Fibroblast of lung (primary cell): Measurements from ENCODE around the gene RPL22. TPM values are rescaled to one million over a fixed set of nuclear protein-coding genes. Genes with fewer than 3 reads are reported as not detected.

Experiments used
- DNase-seq, 2 donors: peaks; one replicate each; pipeline versions ENCODE4 v3.0.0 to v3.0.0-alpha.2; 2010; ENCODE audit warnings: low read depth in 2 of 2
- H2AFZ ChIP-seq: 2 replicates; pipeline ENCODE4 v1.5.1; 2012; ENCODE audit warnings: low read length, control low read depth, inconsistent platforms
- H3K27ac ChIP-seq: 2 replicates; pipeline ENCODE4 v1.5.1; 2011; ENCODE audit warnings: low read length, control low read depth; ENCODE audit not compliant: insufficient read depth
- H3K27me3 ChIP-seq: 2 replicates; pipeline ENCODE4 v1.5.1; 2011; ENCODE audit warnings: mild to moderate bottlenecking, low read length; ENCODE audit not compliant: control insufficient read depth, insufficient read depth
- H3K36me3 ChIP-seq: 2 replicates; pipeline ENCODE4 v1.5.1; 2011; ENCODE audit warnings: low read length; ENCODE audit not compliant: control insufficient read depth, insufficient read depth
- H3K4me1 ChIP-seq: 2 replicates; pipeline ENCODE4 v1.5.1; 2011; ENCODE audit warnings: low read length; ENCODE audit not compliant: control insufficient read depth, insufficient read depth; ENCODE audit errors: extremely low read depth
- H3K4me2 ChIP-seq: 2 replicates; pipeline ENCODE4 v1.5.1; 2011; ENCODE audit warnings: low read length, control low read depth; ENCODE audit not compliant: insufficient read depth; ENCODE audit errors: extremely low read depth
- H3K4me3 ChIP-seq, 4 experiments: fragments of 200-600 bp in 1 of 4; sonication (generic) in 1 of 4; replicated peaks in 1 of 4; 2 replicates each; pipeline ENCODE4 v1.5.1; 2011 to 2016; ENCODE audit warnings: low read length in 4 of 4, low read depth in 3 of 4, mild to moderate bottlenecking in 3 of 4, control low read depth in 2 of 4, inconsistent platforms in 1 of 4, mixed read lengths in 1 of 4; ENCODE audit not compliant: insufficient read depth in 1 of 4; ENCODE audit errors: control extremely low read depth in 1 of 4
- H3K79me2 ChIP-seq: 2 replicates; pipeline ENCODE4 v1.5.1; 2012; ENCODE audit warnings: mild to moderate bottlenecking, low read length, inconsistent platforms; ENCODE audit not compliant: control insufficient read depth, insufficient read depth
- H3K9ac ChIP-seq: 2 replicates; pipeline ENCODE4 v1.5.1; 2011; ENCODE audit warnings: mild to moderate bottlenecking, low read length, control low read depth; ENCODE audit not compliant: insufficient read depth
- H3K9me3 ChIP-seq: 2 replicates; pipeline ENCODE4 v1.5.1; 2012; ENCODE audit warnings: low read depth, low read length; ENCODE audit not compliant: control insufficient read depth, insufficient read depth
- H4K20me1 ChIP-seq: 2 replicates; pipeline ENCODE4 v1.5.1; 2011; ENCODE audit warnings: low read length; ENCODE audit not compliant: control insufficient read depth, insufficient read depth; ENCODE audit errors: extremely low read depth
- CTCF ChIP-seq, 2 donors: IDR thresholded peaks in 1 of 2; conservative IDR thresholded peaks in 1 of 2; 1 replicate in 1 of 2; 2 replicates in 1 of 2; pipeline ENCODE4 v1.5.1; 2011 to 2012; ENCODE audit warnings: low read length in 2 of 2, control low read depth in 1 of 2, inconsistent platforms in 1 of 2, low read depth in 1 of 2, mild to moderate bottlenecking in 1 of 2
- EZH2 ChIP-seq: IDR thresholded peaks from 2 replicates; pipeline ENCODE4 v1.5.1; 2012; ENCODE audit warnings: low read length, control low read depth, mild to moderate bottlenecking; ENCODE audit errors: missing control alignments
- polyA plus RNA-seq, 2 donors: library from polyadenylated mRNA; depleted of rRNA in 1 of 2; stranded (reverse) in 1 of 2; unstranded in 1 of 2; fragments of >200 nt; gene quantifications; 2 replicates each; pipeline ENCODE4 v1.2.1, GENCODE V29; 2011 to 2012; ENCODE audit warnings: missing spikeins in 1 of 2
- total RNA-seq: library from RNA; depleted of rRNA; stranded (reverse); fragments of >200 nt; gene quantifications from 2 replicates; pipeline ENCODE4 v1.2.1, GENCODE V29; 2014

The RPL22 gene
- total and polyA plus RNA-seq, 2 donors (not counting 1 experiment from before 2014, with no cell fraction given): 159 to 369 TPM

DNA sequence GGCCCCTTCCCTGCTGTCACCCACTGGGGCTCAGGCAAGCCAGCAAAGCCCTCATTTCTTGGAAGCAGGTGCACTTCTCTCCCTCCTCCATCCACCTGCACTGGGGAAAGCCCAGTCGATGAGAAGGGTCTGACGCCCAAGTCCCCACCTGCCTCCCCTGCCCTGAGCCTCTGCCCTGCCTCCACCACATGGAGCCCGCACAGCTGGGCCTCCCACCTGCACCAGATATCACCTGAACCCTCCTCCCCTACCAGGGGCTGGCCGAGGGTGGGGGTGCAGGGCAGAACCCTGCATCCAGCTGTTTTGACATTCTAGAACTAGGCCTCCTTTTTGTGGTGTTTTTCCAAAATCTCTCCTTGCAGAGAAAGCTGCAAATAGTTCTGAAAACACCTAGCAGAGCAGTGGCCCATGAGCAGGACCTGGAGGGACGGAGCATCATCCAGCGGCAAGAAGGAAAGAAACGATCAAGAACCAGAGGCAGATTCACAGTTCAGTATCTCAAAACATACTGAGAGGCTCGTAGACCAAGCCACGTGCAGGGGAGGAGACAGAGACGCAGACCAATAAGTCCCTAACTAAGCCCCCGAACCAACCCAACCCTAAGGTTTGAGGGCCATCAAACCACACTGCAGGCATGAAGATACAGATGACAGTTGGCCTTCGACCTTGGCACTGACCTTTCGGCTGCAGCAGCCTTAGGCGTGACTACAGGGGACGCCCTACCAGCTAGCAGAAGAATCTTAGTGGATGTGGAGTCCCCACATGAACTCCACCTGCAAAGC lies 36.0 kb downstream of the RPL22 start:
- H3K9me3 ChIP-seq: no peaks in the 10 kb centered on the region
- no peaks in the 10 kb centered on the region for H4K20me1 ChIP-seq
- H3K4me1 ChIP-seq: no peaks in the 10 kb centered on the region
- TF ChIP-seq CTCF (conservative IDR thresholded peaks at IDR 0.05 in 1 of 2, IDR thresholded peaks at IDR 0.05 in 1 of 2; ENCODE audit: low read depth in 1 of 2, low read length in 2 of 2): no peak
- TF ChIP-seq EZH2: no peak
- H3K4me2 ChIP-seq: no peak overlapping the region
- H2AFZ ChIP-seq: no peak overlapping the region
- no peak overlapping the region for H3K4me3 ChIP-seq
- no peaks in the 10 kb centered on the region for H3K36me3 ChIP-seq
- H3K27me3 ChIP-seq: no peaks in the 10 kb centered on the region
- no peaks in the 10 kb centered on the region for H3K79me2 ChIP-seq
- DNase-seq: no peak
- no peak overlapping the region for H3K27ac ChIP-seq
- H3K9ac ChIP-seq: no peak overlapping the region

DNA sequence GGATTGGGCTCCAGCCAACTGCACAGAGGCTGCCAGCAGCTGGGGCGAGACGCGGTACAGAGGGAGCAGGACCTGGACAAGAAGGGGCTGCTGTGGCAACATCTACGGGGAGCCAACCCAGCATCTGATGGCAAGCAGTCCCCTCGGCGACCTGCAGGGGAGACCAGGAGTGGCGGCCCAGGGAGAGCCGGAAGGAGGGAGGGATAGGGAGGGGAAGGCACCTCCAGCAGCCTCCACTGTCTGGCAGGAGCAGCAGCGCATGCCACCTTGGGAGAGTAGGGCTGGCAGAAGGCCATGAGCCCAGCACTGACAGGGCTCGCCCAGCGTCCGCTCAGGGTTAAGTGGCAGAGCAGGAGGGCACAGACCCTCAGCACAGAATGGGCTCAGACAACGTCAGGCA lies 36.6 kb downstream of the RPL22 start:
- H3K4me2 ChIP-seq: no peak overlapping the region
- H3K9ac ChIP-seq: no peak overlapping the region
- no peaks in the 10 kb centered on the region for H4K20me1 ChIP-seq
- no peak overlapping the region for H2AFZ ChIP-seq
- no peak overlapping the region for H3K4me3 ChIP-seq
- no peaks in the 10 kb centered on the region for H3K27me3 ChIP-seq
- no peaks in the 10 kb centered on the region for H3K36me3 ChIP-seq
- H3K79me2 ChIP-seq: no peaks in the 10 kb centered on the region
- TF ChIP-seq CTCF (conservative IDR thresholded peaks at IDR 0.05 in 1 of 2, IDR thresholded peaks at IDR 0.05 in 1 of 2; ENCODE audit: low read depth in 1 of 2, low read length in 2 of 2) (no peak), EZH2 (no peak)
- no peak for DNase-seq
- H3K9me3 ChIP-seq: no peaks in the 10 kb centered on the region
- no peak overlapping the region for H3K27ac ChIP-seq
- no peaks in the 10 kb centered on the region for H3K4me1 ChIP-seq

DNA sequence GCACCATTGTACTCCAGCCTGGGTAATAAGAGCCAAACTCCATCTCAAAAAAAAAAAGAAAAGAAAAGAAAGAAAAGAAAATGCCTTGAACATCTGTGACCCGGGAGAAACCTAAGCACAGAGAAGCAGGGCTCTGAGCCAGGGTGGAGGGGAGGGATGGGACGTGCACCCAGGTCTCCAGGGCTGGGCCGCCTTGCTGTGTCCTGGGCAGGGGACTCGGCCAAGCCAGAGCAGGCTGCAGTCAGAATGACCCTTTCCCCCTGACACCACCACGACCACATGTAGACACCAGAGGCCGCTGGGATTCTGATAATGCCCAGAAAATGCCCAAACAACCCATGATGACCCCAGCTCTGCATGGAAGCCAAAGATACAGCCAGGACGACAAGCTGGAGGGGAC lies 37.1 kb downstream of the RPL22 start:
- no peak for TF ChIP-seq CTCF (conservative IDR thresholded peaks at IDR 0.05 in 1 of 2, IDR thresholded peaks at IDR 0.05 in 1 of 2; ENCODE audit: low read depth in 1 of 2, low read length in 2 of 2)
- TF ChIP-seq EZH2: no peak
- H3K9me3 ChIP-seq: no peaks in the 10 kb centered on the region
- no peak for DNase-seq
- H3K4me2 ChIP-seq: no peak overlapping the region
- no peaks in the 10 kb centered on the region for H3K79me2 ChIP-seq
- H3K27ac ChIP-seq: no peak overlapping the region
- H3K4me3 ChIP-seq: no peak overlapping the region
- H3K27me3 ChIP-seq: no peaks in the 10 kb centered on the region
- H2AFZ ChIP-seq: no peak overlapping the region
- no peaks in the 10 kb centered on the region for H3K36me3 ChIP-seq
- no peaks in the 10 kb centered on the region for H3K4me1 ChIP-seq
- H3K9ac ChIP-seq: no peak overlapping the region
- no peaks in the 10 kb centered on the region for H4K20me1 ChIP-seq
